Loucy (cell line): ENCODE results near the gene PRMT1.

Source experiments
- H2AFZ ChIP-seq: fragments of 200-600 bp; sonication (generic); 2 replicates; pipeline ENCODE4 v1.6.0; 2016; ENCODE audit warnings: antibody characterized with exemption, mild to moderate bottlenecking, low read length, moderate library complexity
- H3F3A ChIP-seq: fragments of 200-600 bp; 2 replicates; pipeline ENCODE4 v1.6.0; 2016; ENCODE audit warnings: antibody characterized with exemption, low read depth, mild to moderate bottlenecking
- H3K27me3 ChIP-seq: fragments of 200-600 bp; sonication (generic); 2 replicates; pipeline ENCODE4 v1.6.1; 2014; ENCODE audit warnings: low read length, mild to moderate bottlenecking; ENCODE audit not compliant: insufficient read depth, poor library complexity, severe bottlenecking
- H3K36me3 ChIP-seq: fragments of 200-600 bp; sonication (generic); 2 replicates; pipeline ENCODE4 v1.6.1; 2016; ENCODE audit warnings: low read length; ENCODE audit not compliant: insufficient read depth
- H3K4me1 ChIP-seq: fragments of 200-600 bp; sonication (generic); 2 replicates; pipeline ENCODE4 v1.5.1; 2014; ENCODE audit warnings: low read length, mild to moderate bottlenecking; ENCODE audit not compliant: insufficient read depth, poor library complexity, severe bottlenecking
- H3K4me2 ChIP-seq: fragments of 200-600 bp; sonication (generic); 2 replicates; pipeline ENCODE4 v1.6.0; 2014; ENCODE audit warnings: antibody characterized with exemption, low read length, low read depth, mild to moderate bottlenecking; ENCODE audit not compliant: poor library complexity, severe bottlenecking
- H3K4me3 ChIP-seq: fragments of 200-600 bp; sonication (generic); 2 replicates; pipeline ENCODE4 v1.5.1; 2014; ENCODE audit warnings: low read length, mild to moderate bottlenecking, mixed read lengths; ENCODE audit not compliant: poor library complexity, severe bottlenecking
- H3K79me2 ChIP-seq: fragments of 200-600 bp; sonication (generic); 2 replicates; pipeline ENCODE4 v1.6.1; 2014; ENCODE audit warnings: low read length; ENCODE audit not compliant: insufficient read depth
- H3K9ac ChIP-seq: fragments of 200-600 bp; sonication (generic); 2 replicates; pipeline ENCODE4 v1.6.0; 2014; ENCODE audit warnings: mild to moderate bottlenecking, low read depth, low read length, moderate library complexity; ENCODE audit not compliant: poor library complexity, severe bottlenecking
- H3K9me2 ChIP-seq: fragments of 200-600 bp; sonication (generic); replicated peaks from 2 replicates; pipeline ENCODE4 v1.6.1; 2016; ENCODE audit warnings: low read depth, low read length, mixed read lengths
- H3K9me3 ChIP-seq: fragments of 200-600 bp; sonication (generic); 2 replicates; pipeline ENCODE4 v1.6.1; 2014; ENCODE audit warnings: mild to moderate bottlenecking, antibody characterized with exemption, low read length, low read depth; ENCODE audit not compliant: insufficient read depth
- H4K20me1 ChIP-seq: fragments of 200-600 bp; sonication (generic); 2 replicates; pipeline ENCODE4 v1.6.0; 2014; ENCODE audit warnings: antibody characterized with exemption, low read length, mild to moderate bottlenecking; ENCODE audit not compliant: insufficient read depth, poor library complexity, severe bottlenecking
- CTCF ChIP-seq: fragments of 200-600 bp; sonication (generic); conservative IDR thresholded peaks from 2 replicates; pipeline ENCODE4 v1.5.1; 2014; ENCODE audit warnings: mild to moderate bottlenecking, antibody characterized with exemption, low read length
- EZH2phosphoT487 ChIP-seq: fragments of 200-600 bp; IDR thresholded peaks from 2 replicates; pipeline ENCODE4 v1.6.1; 2018; ENCODE audit warnings: antibody characterized with exemption, mild to moderate bottlenecking, moderate library complexity, borderline replicate concordance

Gene PRMT1

GRCh38 chr19:49639401-49640112, 37.5 kb upstream of the PRMT1 start:
- H3K4me1 ChIP-seq = peaks cover 32% of the 10 kb centered on the region
- H4K20me1 ChIP-seq = peaks cover 21% of the 10 kb centered on the region
- H2AFZ ChIP-seq = peak overlapping the region; percentile 59; the same call in 1 of the 2 replicates
- H3F3A ChIP-seq = 0 out of 2 replicates have a peak, but pooled peaks cover 3% of the 10 kb centered on the region
- H3K9ac ChIP-seq = peak overlapping the region; percentile 68
- no peaks in the 10 kb centered on the region for H3K27me3 ChIP-seq
- H3K36me3 ChIP-seq = no peaks in the 10 kb centered on the region
- peaks cover 24% of the 10 kb centered on the region for H3K79me2 ChIP-seq
- H3K9me2 ChIP-seq = no peaks in the 10 kb centered on the region
- peak overlapping the region; percentile 70 for H3K4me3 ChIP-seq
- H3K9me3 ChIP-seq = no peaks in the 10 kb centered on the region
- H3K4me2 ChIP-seq = peak overlapping the region; percentile 81
- TF ChIP-seq EZH2phosphoT487 = no peak
- no peak for TF ChIP-seq CTCF

- Histone ChIP-seq H2AFZ (peak within 1 kb of the TSS; percentile 59; the same call in 1 of the 2 replicates), H3K9me2 (no peaks in the 10 kb centered on the region), H3K9ac (peak within 1 kb of the TSS; percentile 90), H4K20me1 (peaks cover 21% of the 10 kb centered on the region), H3K79me2 (peaks cover 32% of the 10 kb centered on the region), H3F3A (0 out of 2 replicates have a peak, but pooled peaks cover 3% of the 10 kb centered on the region), H3K36me3 (no peaks in the 10 kb centered on the region), H3K4me3 (peak within 1 kb of the TSS; percentile 79), H3K9me3 (no peaks in the 10 kb centered on the region), H3K27me3 (no peaks in the 10 kb centered on the region), H3K4me1 (peaks cover 32% of the 10 kb centered on the region), H3K4me2 (peak within 1 kb of the TSS; percentile 84)
- TF ChIP-seq EZH2phosphoT487 (no peak), CTCF (no peak)
Observed at GRCh38 chr19:49640113-49640898, 36.8 kb upstream of the PRMT1 start, which contains the start of gene RRAS. Gene RRAS (minus strand): TSS chr19:49640143. CDS start chr19:49640098, 45 bp downstream.

- H3K4me1 ChIP-seq = peaks cover 32% of the 10 kb centered on the region
- no peaks in the 10 kb centered on the region for H3K9me3 ChIP-seq
- H3K4me3 ChIP-seq = peak within 1 kb of the TSS; percentile 89
- H2AFZ ChIP-seq = peak within 1 kb of the TSS; percentile 73
- no peaks in the 10 kb centered on the region for H3K27me3 ChIP-seq
- H3K9me2 ChIP-seq = no peaks in the 10 kb centered on the region
- H3K36me3 ChIP-seq = peaks cover 5% of the 10 kb centered on the region; the same call in 1 of the 2 replicates
- H3K9ac ChIP-seq = peak within 1 kb of the TSS; percentile 99
- TF ChIP-seq EZH2phosphoT487 (no peak), CTCF (no peak)
- peaks cover 21% of the 10 kb centered on the region for H4K20me1 ChIP-seq
- H3K79me2 ChIP-seq = peaks cover 42% of the 10 kb centered on the region
- peak within 1 kb of the TSS; percentile 89 for H3K4me2 ChIP-seq
- 0 out of 2 replicates have a peak, but pooled peaks cover 3% of the 10 kb centered on the region for H3F3A ChIP-seq
Observed at GRCh38 chr19:49641688-49642491, 35.2 kb upstream of the PRMT1 start, which contains the start of gene SCAF1. Gene SCAF1 (plus strand): TSS chr19:49642209. CDS start chr19:49645027, 2,818 bp downstream.
